ENCODE measurements around the gene BCL6. TPM values are rescaled to one million over a fixed set of nuclear protein-coding genes. Genes with fewer than 3 reads are reported as not detected.

Gene BCL6
- total RNA-seq, 1 donor from 2014 or later, result 7.7 TPM

DNA sequence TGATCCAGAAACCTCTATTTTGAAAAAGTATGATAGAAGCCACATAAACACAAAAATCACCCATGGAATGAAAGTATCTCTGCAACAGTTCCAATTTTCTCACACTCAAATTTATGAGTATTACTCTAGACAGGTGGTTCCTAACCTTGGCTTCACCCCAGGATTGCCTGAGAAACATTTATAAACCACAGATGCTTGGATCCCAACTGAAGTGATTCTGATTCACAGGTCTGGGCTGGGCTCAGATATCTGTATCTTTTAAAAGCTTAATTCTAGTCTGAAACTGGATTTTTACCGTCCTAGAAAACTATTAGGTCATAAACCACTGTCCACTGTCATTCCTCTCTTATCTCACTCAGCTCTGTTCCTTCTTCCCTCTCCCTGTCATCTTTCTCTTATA is 67.7 kb downstream of the BCL6 start:
- peak; percentile 65 for DNase-seq (ENCODE audit: low spot score)

DNA sequence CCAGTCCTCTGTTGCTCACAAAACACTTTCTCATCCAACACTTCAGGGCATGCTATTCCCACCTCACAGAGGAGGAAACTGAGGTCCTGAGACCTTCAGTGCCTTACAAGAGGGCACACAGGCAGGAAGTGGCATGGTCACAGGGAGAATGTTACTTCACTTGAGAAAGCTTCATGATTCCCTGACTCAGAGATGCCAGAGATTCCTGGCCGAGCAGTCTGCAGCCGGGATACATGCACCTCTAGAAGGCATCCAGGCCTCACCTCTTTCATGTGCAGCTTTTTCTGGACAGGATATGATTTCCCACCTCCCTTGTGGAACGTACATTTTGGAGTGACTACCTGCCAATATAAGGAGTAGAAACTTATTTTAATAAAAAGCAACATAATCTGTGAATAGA is 72.3 kb downstream of the BCL6 start:
- no peak for DNase-seq (ENCODE audit: low spot score)

Other genes starting within 250 kb of the BCL6 start
- gene SST, start 75.1 kb downstream of the BCL6 start, total RNA-seq (ENCODE audit: insufficient read depth, low replicate concordance), result not detected
- gene RTP2, start 42.9 kb downstream of the BCL6 start, total RNA-seq (ENCODE audit: insufficient read depth, low replicate concordance), result not detected